Uterus (tissue), 4 donors: Measurements from ENCODE around the gene COQ8B. TPM values are rescaled to one million over a fixed set of nuclear protein-coding genes. Genes with fewer than 3 reads are reported as not detected.

Source experiments
- DNase-seq, 2 donors: peaks; one replicate each; pipeline ENCODE4 v3.0.0-alpha.2; 2019 to 2020
- H3K27ac ChIP-seq, 2 donors: fragments of 200-600 bp; sonication (generic); 1 replicate in 1 of 2; 2 replicates in 1 of 2; pipeline ENCODE4 v1.5.1; 2016 to 2018
- H3K27me3 ChIP-seq, 2 donors: fragments of 200-600 bp; sonication (generic); one replicate each; pipeline ENCODE4 v1.5.1; 2018 to 2019; ENCODE audit warnings: control low read depth in 1 of 2
- H3K36me3 ChIP-seq, 2 donors: fragments of 200-600 bp; sonication (generic); one replicate each; pipeline ENCODE4 v1.5.1; 2019; ENCODE audit warnings: control low read depth in 1 of 2
- H3K4me1 ChIP-seq, 2 donors: fragments of 200-600 bp; sonication (generic); one replicate each; pipeline ENCODE4 v1.5.1; 2018 to 2019; ENCODE audit warnings: control low read depth in 1 of 2
- H3K4me3 ChIP-seq, 2 donors: fragments of 200-600 bp; sonication (generic); 1 replicate in 1 of 2; 2 replicates in 1 of 2; pipeline ENCODE4 v1.5.1; 2018 to 2019; ENCODE audit warnings: mild to moderate bottlenecking in 1 of 2
- H3K9me3 ChIP-seq, 2 donors: fragments of 200-600 bp; sonication (generic); one replicate each; pipeline ENCODE4 v1.5.1; 2019; ENCODE audit warnings: control low read depth in 1 of 2
- CTCF ChIP-seq, 4 experiments: fragments of 200-600 bp in 2 of 4; fragments of 450-650 bp in 2 of 4; sonication (generic) in 2 of 4; IDR thresholded peaks; one replicate each; pipeline ENCODE4 v1.5.1; 2016 to 2019; ENCODE audit warnings: antibody characterized with exemption in 4 of 4, mild to moderate bottlenecking in 2 of 4, moderate library complexity in 1 of 4
- POLR2A ChIP-seq, 2 donors: fragments of 450-650 bp; IDR thresholded peaks; one replicate each; pipeline ENCODE4 v1.6.1; 2016; ENCODE audit warnings: antibody characterized with exemption in 2 of 2, mild to moderate bottlenecking in 1 of 2, moderate library complexity in 1 of 2
- intact Hi-C: fragments of 100-400 bp; cut with DNase I; formaldehyde crosslinking; loops from one replicate; pipeline ENCODE4 v1.15.1; 2023; ENCODE audit warnings: low total_unique reads
- total RNA-seq, 4 donors: library from RNA; depleted of rRNA in 3 of 4; stranded (reverse); fragments of >200 nt in 3 of 4; gene quantifications; one replicate each; pipeline versions ENCODE4 v1.1.0 to v1.2.4, GENCODE V29; 2014 to 2023
- donor health status: DM: yes; HTN: yes; CAD: no.

The COQ8B gene
- total RNA-seq, 4 donors from 2014 or later = 9.7 to 51.8 (median 35.6) TPM

- no peaks in the 10 kb centered on the region for H3K27me3 ChIP-seq
- no peak for DNase-seq
- no peak overlapping the region for H3K4me3 ChIP-seq
- H3K4me1 ChIP-seq = peaks cover 0 to 8% of the 10 kb centered on the region in 2 donors
- no peaks in the 10 kb centered on the region for H3K9me3 ChIP-seq
- H3K36me3 ChIP-seq = no peaks in the 10 kb centered on the region
- TF ChIP-seq POLR2A (IDR thresholded peaks at IDR 0.05) = no peak
- no peak for TF ChIP-seq CTCF (IDR thresholded peaks at IDR 0.05)
- no peak overlapping the region for H3K27ac ChIP-seq
- intact Hi-C loops = no loop called here
Measured at GRCh38 chr19:40693896-40694295, 22.8 kb downstream of the COQ8B start.

GRCh38 chr19:40693150-40693788 lies 23.4 kb downstream of the COQ8B start:
- intact Hi-C loops = no loop called here

GRCh38 chr19:40692212-40692551 lies 24.5 kb downstream of the COQ8B start:
- no peaks in the 10 kb centered on the region for H3K36me3 ChIP-seq
- peak overlapping the region; percentile 88 to 94 for H3K27ac ChIP-seq
- H3K4me1 ChIP-seq = peaks cover 0 to 8% of the 10 kb centered on the region in 2 donors
- intact Hi-C loops = no loop called here
- no peaks in the 10 kb centered on the region for H3K9me3 ChIP-seq
- TF ChIP-seq CTCF (IDR thresholded peaks at IDR 0.05) = no peak
- no peak for TF ChIP-seq POLR2A (IDR thresholded peaks at IDR 0.05)
- no peaks in the 10 kb centered on the region for H3K27me3 ChIP-seq
- DNase-seq = no peak
- H3K4me3 ChIP-seq = no peak overlapping the region

More at GRCh38 chr19:40693150-40693788, 23.4 kb downstream of the COQ8B start:
- Histone ChIP-seq H3K4me1 (peaks cover 0 to 8% of the 10 kb centered on the region in 2 donors), H3K9me3 (no peaks in the 10 kb centered on the region), H3K27me3 (no peaks in the 10 kb centered on the region), H3K4me3 (no peak overlapping the region), H3K27ac (no peak overlapping the region), H3K36me3 (no peaks in the 10 kb centered on the region)
- DNase-seq = no peak
- no peak for TF ChIP-seq CTCF (IDR thresholded peaks at IDR 0.05)
- TF ChIP-seq POLR2A (IDR thresholded peaks at IDR 0.05) = no peak

GRCh38 chr19:40691421-40692211 lies 25.1 kb downstream of the COQ8B start:
- peak; percentile 46 to 47 for DNase-seq
- H3K4me3 ChIP-seq = peak overlapping the region in 1 of 2 donors; percentile 88
- no peaks in the 10 kb centered on the region for H3K9me3 ChIP-seq
- no peaks in the 10 kb centered on the region for H3K27me3 ChIP-seq
- TF ChIP-seq POLR2A (IDR thresholded peaks at IDR 0.05) (no peak), CTCF (IDR thresholded peaks at IDR 0.05) (no peak)
- H3K27ac ChIP-seq = peak overlapping the region; percentile 88 to 94
- no peaks in the 10 kb centered on the region for H3K36me3 ChIP-seq
- intact Hi-C loops = no loop called here
- peaks cover 0 to 8% of the 10 kb centered on the region in 2 donors for H3K4me1 ChIP-seq
